H9 (cell line): ENCODE results near the gene TPRN. TPM values are rescaled to one million over a fixed set of nuclear protein-coding genes. Genes with fewer than 3 reads are reported as not detected.

ENCODE experiments used
- DNase-seq: peaks from one replicate; pipeline ENCODE4 v3.0.0-alpha.2; 2017
- H2AFZ ChIP-seq: one replicate; pipeline ENCODE4 v1.6.1; 2013; ENCODE audit warnings: mild to moderate bottlenecking, low read length, control low read depth, moderate library complexity
- H2AK5ac ChIP-seq: 2 replicates; pipeline ENCODE4 v1.6.1; 2013; ENCODE audit warnings: low read length, control low read depth, mixed read lengths; ENCODE audit not compliant: insufficient read length
- H2BK120ac ChIP-seq: one replicate; pipeline ENCODE4 v1.6.1; 2013; ENCODE audit warnings: low read depth, mild to moderate bottlenecking, low read length, control low read depth, inconsistent platforms; ENCODE audit not compliant: poor library complexity, severe bottlenecking
- H2BK12ac ChIP-seq: 2 replicates; pipeline ENCODE4 v1.6.1; 2013; ENCODE audit warnings: low read length, control low read depth, mixed read lengths, low read depth; ENCODE audit not compliant: insufficient read length
- H2BK15ac ChIP-seq: 2 replicates; pipeline ENCODE4 v1.6.1; 2013; ENCODE audit warnings: low read depth, low read length, control low read depth
- H2BK20ac ChIP-seq: one replicate; pipeline ENCODE4 v1.6.1; 2013; ENCODE audit warnings: low read depth, mild to moderate bottlenecking, low read length, control low read depth, inconsistent platforms; ENCODE audit not compliant: poor library complexity, severe bottlenecking
- H2BK5ac ChIP-seq: 2 replicates; pipeline ENCODE4 v1.6.1; 2013; ENCODE audit warnings: low read length, control low read depth, mixed read lengths; ENCODE audit not compliant: insufficient read length
- H3K14ac ChIP-seq: 2 replicates; pipeline ENCODE4 v1.6.1; 2013; ENCODE audit warnings: low read length, control low read depth; ENCODE audit not compliant: insufficient read depth
- H3K18ac ChIP-seq: 2 replicates; pipeline ENCODE4 v1.6.1; 2013; ENCODE audit warnings: low read depth, mild to moderate bottlenecking, mixed read lengths, low read length, control low read depth; ENCODE audit not compliant: insufficient read length
- H3K23ac ChIP-seq: 2 replicates; pipeline ENCODE4 v1.6.1; 2013; ENCODE audit warnings: low read length, control low read depth, mixed read lengths, low read depth; ENCODE audit not compliant: insufficient read length
- H3K23me2 ChIP-seq: 2 replicates; pipeline ENCODE4 v1.6.1; 2013; ENCODE audit warnings: low read depth, mild to moderate bottlenecking, mixed read lengths, low read length, control low read depth; ENCODE audit not compliant: insufficient read length, poor library complexity, severe bottlenecking
- H3K27ac ChIP-seq: 2 replicates; pipeline ENCODE4 v1.5.1; 2013; ENCODE audit warnings: low read length, control low read depth, mixed read lengths, low read depth; ENCODE audit not compliant: insufficient read length
- H3K27me3 ChIP-seq: 2 replicates; pipeline ENCODE4 v1.6.1; 2013; ENCODE audit warnings: low read length, control low read depth, inconsistent platforms; ENCODE audit not compliant: insufficient read depth
- H3K4ac ChIP-seq: 2 replicates; pipeline ENCODE4 v1.6.1; 2013; ENCODE audit warnings: low read depth, mild to moderate bottlenecking, control low read depth, inconsistent platforms, low read length, moderate library complexity
- H3K4me1 ChIP-seq: 2 replicates; pipeline ENCODE4 v1.6.1; 2013; ENCODE audit warnings: low read length, control low read depth, inconsistent platforms; ENCODE audit not compliant: insufficient read depth
- H3K4me2 ChIP-seq: 2 replicates; pipeline ENCODE4 v1.6.1; 2013; ENCODE audit warnings: low read length, control low read depth, mixed read lengths; ENCODE audit not compliant: insufficient read length, insufficient read depth
- H3K56ac ChIP-seq: 2 replicates; pipeline ENCODE4 v1.6.1; 2013; ENCODE audit warnings: low read depth, mild to moderate bottlenecking, mixed read lengths, low read length, control low read depth; ENCODE audit not compliant: insufficient read length
- H3K79me1 ChIP-seq: 2 replicates; pipeline ENCODE4 v1.6.1; 2013; ENCODE audit warnings: low read depth, mild to moderate bottlenecking, moderate library complexity, low read length, control low read depth, inconsistent platforms; ENCODE audit not compliant: insufficient read depth, poor library complexity, severe bottlenecking
- H3K79me2 ChIP-seq: 2 replicates; pipeline ENCODE4 v1.6.1; 2013; ENCODE audit warnings: low read length, control low read depth, inconsistent platforms; ENCODE audit not compliant: insufficient read depth
- H3K9ac ChIP-seq: 2 replicates; pipeline ENCODE4 v1.6.1; 2013; ENCODE audit warnings: low read length, control low read depth, mixed read lengths; ENCODE audit not compliant: insufficient read length; ENCODE audit errors: extremely low read depth
- H3K9me3 ChIP-seq: one replicate; pipeline ENCODE4 v1.6.1; 2013; ENCODE audit warnings: low read depth, low read length, inconsistent platforms; ENCODE audit not compliant: control insufficient read depth
- H3T11ph ChIP-seq: one replicate; pipeline ENCODE4 v1.6.1; 2013; ENCODE audit warnings: mild to moderate bottlenecking, low read length, control low read depth, inconsistent platforms
- H4K20me1 ChIP-seq: one replicate; pipeline ENCODE4 v1.6.1; 2013; ENCODE audit not compliant: control insufficient read depth, insufficient read length, insufficient read depth
- H4K5ac ChIP-seq: 2 replicates; pipeline ENCODE4 v1.6.1; 2013; ENCODE audit warnings: low read depth, mild to moderate bottlenecking, mixed read lengths, low read length, control low read depth; ENCODE audit not compliant: insufficient read length
- H4K8ac ChIP-seq: replicated peaks from 2 replicates; pipeline ENCODE4 v1.6.1; 2013; ENCODE audit warnings: low read length, control low read depth, mixed read lengths, low read depth; ENCODE audit not compliant: insufficient read length
- H4K91ac ChIP-seq: 2 replicates; pipeline ENCODE4 v1.6.1; 2013; ENCODE audit warnings: low read depth, mild to moderate bottlenecking, moderate library complexity, mixed read lengths, low read length, control low read depth; ENCODE audit not compliant: insufficient read length
- H3K27ac Mint-ChIP-seq, 3 experiments: 2 replicates in 2 of 3; 3 replicates in 1 of 3; pipeline ENCODE4 v1.8.0; 2020 to 2021; ENCODE audit warnings: mixed read lengths in 3 of 3, mild to moderate bottlenecking in 1 of 3, moderate library complexity in 1 of 3
- H3K27me3 Mint-ChIP-seq: 2 replicates; pipeline ENCODE4 v1.8.0; 2021; ENCODE audit warnings: low read depth, mild to moderate bottlenecking, moderate library complexity, mixed read lengths
- H3K36me3 Mint-ChIP-seq, 3 experiments: 2 replicates in 2 of 3; 3 replicates in 1 of 3; pipeline ENCODE4 v1.8.0; 2020 to 2021; ENCODE audit warnings: low read depth in 3 of 3, mixed read lengths in 3 of 3; ENCODE audit not compliant: insufficient read depth in 1 of 3
- H3K4me1 Mint-ChIP-seq, 2 experiments: 2 replicates each; pipeline ENCODE4 v1.8.0; 2020; ENCODE audit warnings: mixed read lengths in 2 of 2
- H3K4me3 Mint-ChIP-seq, 2 experiments: 2 replicates in 1 of 2; 3 replicates in 1 of 2; pipeline ENCODE4 v1.8.0; 2020 to 2021; ENCODE audit warnings: mild to moderate bottlenecking in 2 of 2, mixed read lengths in 2 of 2, moderate library complexity in 1 of 2
- H3K9me3 Mint-ChIP-seq, 2 experiments: 2 replicates in 1 of 2; 3 replicates in 1 of 2; pipeline ENCODE4 v1.8.0; 2020; ENCODE audit warnings: mild to moderate bottlenecking in 2 of 2, mixed read lengths in 2 of 2, moderate library complexity in 1 of 2
- WGBS: extraction: QIAGEN DNeasy Blood & Tissue Kit; methylation state at CpG from one replicate; pipeline ENCODE4 v1.1.7; 2013; ENCODE audit warnings: missing lambda C conversion rate, low lambda C conversion rate, mixed read lengths; ENCODE audit not compliant: insufficient read length; ENCODE audit errors: extremely low coverage; 5-methylcytosine and 5-hydroxymethylcytosine counted together
- total RNA-seq: library from RNA; stranded (reverse); gene quantifications from 2 replicates; pipeline ENCODE4 v1.2.1, GENCODE V29; 2021
- TF ChIP-seq, protein P1 (sequence below): fragments of 200-600 bp; sonication (generic); conservative IDR thresholded peaks from 3 replicates; pipeline ENCODE4 v1.8.0; 2021; ENCODE audit warnings: antibody characterized with exemption, mild to moderate bottlenecking

TPRN gene
- total RNA-seq, 1 experiment from 2014 or later: 30.7 TPM

DNA sequence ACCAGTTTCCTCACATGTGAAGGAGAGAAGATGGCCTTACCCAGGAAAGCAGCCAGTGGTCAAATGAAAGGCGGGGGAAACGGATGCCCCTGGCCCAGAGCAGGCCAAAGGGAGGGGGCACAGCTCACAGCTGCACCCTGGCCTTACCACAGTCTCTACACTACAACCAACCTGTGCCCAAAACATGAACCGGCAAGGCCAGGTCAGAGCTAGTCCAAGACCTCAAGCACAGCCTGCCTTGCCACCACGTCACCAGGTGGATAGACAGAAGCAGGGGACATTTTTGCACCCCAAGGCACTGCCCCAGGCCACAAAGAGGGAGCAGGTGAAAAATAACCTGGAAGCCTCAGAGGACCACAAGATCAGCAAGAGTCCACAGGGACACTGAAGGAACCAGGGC lies 57.1 kb downstream of the TPRN start:
- H3K9ac ChIP-seq: no peak overlapping the region
- TF ChIP-seq, protein P1, sequence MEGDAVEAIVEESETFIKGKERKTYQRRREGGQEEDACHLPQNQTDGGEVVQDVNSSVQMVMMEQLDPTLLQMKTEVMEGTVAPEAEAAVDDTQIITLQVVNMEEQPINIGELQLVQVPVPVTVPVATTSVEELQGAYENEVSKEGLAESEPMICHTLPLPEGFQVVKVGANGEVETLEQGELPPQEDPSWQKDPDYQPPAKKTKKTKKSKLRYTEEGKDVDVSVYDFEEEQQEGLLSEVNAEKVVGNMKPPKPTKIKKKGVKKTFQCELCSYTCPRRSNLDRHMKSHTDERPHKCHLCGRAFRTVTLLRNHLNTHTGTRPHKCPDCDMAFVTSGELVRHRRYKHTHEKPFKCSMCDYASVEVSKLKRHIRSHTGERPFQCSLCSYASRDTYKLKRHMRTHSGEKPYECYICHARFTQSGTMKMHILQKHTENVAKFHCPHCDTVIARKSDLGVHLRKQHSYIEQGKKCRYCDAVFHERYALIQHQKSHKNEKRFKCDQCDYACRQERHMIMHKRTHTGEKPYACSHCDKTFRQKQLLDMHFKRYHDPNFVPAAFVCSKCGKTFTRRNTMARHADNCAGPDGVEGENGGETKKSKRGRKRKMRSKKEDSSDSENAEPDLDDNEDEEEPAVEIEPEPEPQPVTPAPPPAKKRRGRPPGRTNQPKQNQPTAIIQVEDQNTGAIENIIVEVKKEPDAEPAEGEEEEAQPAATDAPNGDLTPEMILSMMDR: no peak
- no peak for DNase-seq

More for the DNA sequence above, 57.1 kb downstream of the TPRN start:
- Histone ChIP-seq H4K8ac (no peak overlapping the region), H3K4me1 (no peaks in the 10 kb centered on the region), H3K4ac (no peak overlapping the region), H2BK120ac (no peak overlapping the region), H3K23me2 (no peaks in the 10 kb centered on the region), H4K20me1 (peaks cover 2% of the 10 kb centered on the region), H3K79me1 (no peaks in the 10 kb centered on the region), H3K9me3 (no peaks in the 10 kb centered on the region), H4K5ac (no peak overlapping the region), H2AFZ (no peak overlapping the region), H2BK20ac (no peak overlapping the region), H3K18ac (no peak overlapping the region), H2BK12ac (no peak overlapping the region), H3K79me2 (no peaks in the 10 kb centered on the region), H3T11ph (no peak overlapping the region), H3K4me2 (no peak overlapping the region), H4K91ac (no peak overlapping the region), H3K56ac (no peak overlapping the region), H3K23ac (no peak overlapping the region), H2BK15ac (no peak overlapping the region), H2AK5ac (no peak overlapping the region), H3K27me3 (peaks cover 21% of the 10 kb centered on the region; the same call in 1 of the 2 replicates), H3K27ac (no peak overlapping the region), H2BK5ac (no peak overlapping the region), H3K14ac (no peak overlapping the region)
- Mint-ChIP-seq H3K36me3 (no peaks in the 10 kb centered on the region), H3K27me3 (peaks cover 78% of the 10 kb centered on the region), H3K4me3 (no peak overlapping the region), H3K9me3 (no peaks in the 10 kb centered on the region; a peak in 2 of 5 replicates), H3K27ac (no peak overlapping the region), H3K4me1 (peaks cover 0 to 12% of the 10 kb centered on the region in 2 experiments; a peak in 2 of 4 replicates)
- WGBS: no CpG with 5 or more reads among the region's 4 CpGs
